Mesenchymal stem cell (in vitro differentiated cells and primary cell): ENCODE results near the gene EXOC8.

Source experiments
- DNase-seq: peaks from one replicate; pipeline ENCODE4 v3.0.0-alpha.2; 2013
- H2AFZ ChIP-seq: one replicate; pipeline ENCODE4 v1.6.1; 2013; ENCODE audit warnings: low read depth, mild to moderate bottlenecking, control low read depth, inconsistent platforms, low read length, moderate library complexity
- H2AK5ac ChIP-seq: 2 replicates; pipeline ENCODE4 v1.6.1; 2013; ENCODE audit warnings: low read length, moderate library complexity, mild to moderate bottlenecking, inconsistent platforms; ENCODE audit not compliant: severe bottlenecking
- H2BK120ac ChIP-seq: one replicate; pipeline ENCODE4 v1.6.1; 2013; ENCODE audit warnings: low read depth, mild to moderate bottlenecking, inconsistent platforms, low read length, moderate library complexity
- H2BK12ac ChIP-seq, 2 experiments: one replicate each; pipeline ENCODE4 v1.6.1; 2013; ENCODE audit warnings: inconsistent platforms in 2 of 2, low read length in 2 of 2, mild to moderate bottlenecking in 2 of 2, moderate library complexity in 2 of 2, control low read depth in 1 of 2
- H2BK15ac ChIP-seq: one replicate; pipeline ENCODE4 v1.6.1; 2013; ENCODE audit warnings: mild to moderate bottlenecking, low read depth, inconsistent platforms; ENCODE audit not compliant: poor library complexity, severe bottlenecking
- H2BK5ac ChIP-seq: 2 replicates; pipeline ENCODE4 v1.6.1; 2013; ENCODE audit warnings: low read depth, mild to moderate bottlenecking, low read length, control low read depth, inconsistent platforms; ENCODE audit not compliant: poor library complexity, severe bottlenecking
- H3K14ac ChIP-seq, 2 experiments: one replicate each; pipeline ENCODE4 v1.6.1; 2013; ENCODE audit warnings: inconsistent platforms in 2 of 2, low read length in 2 of 2, control low read depth in 1 of 2, mild to moderate bottlenecking in 1 of 2, moderate library complexity in 1 of 2
- H3K18ac ChIP-seq, 2 experiments: one replicate each; pipeline ENCODE4 v1.6.1; 2013; ENCODE audit warnings: inconsistent platforms in 2 of 2, low read length in 2 of 2, control low read depth in 1 of 2, low read depth in 1 of 2, mild to moderate bottlenecking in 1 of 2
- H3K23ac ChIP-seq, 2 experiments: one replicate each; pipeline ENCODE4 v1.6.1; 2013; ENCODE audit warnings: inconsistent platforms in 2 of 2, low read length in 2 of 2, mild to moderate bottlenecking in 2 of 2, moderate library complexity in 2 of 2, control low read depth in 1 of 2
- H3K27ac ChIP-seq: 2 replicates; pipeline ENCODE4 v1.5.1; 2013; ENCODE audit warnings: mild to moderate bottlenecking, moderate library complexity, low read length, control low read depth, inconsistent platforms; ENCODE audit not compliant: poor library complexity, severe bottlenecking
- H3K27me3 ChIP-seq, 2 experiments: 2 replicates each; pipeline versions ENCODE4 v1.6.1 to v1.7.0; 2013; ENCODE audit warnings: low read length in 2 of 2, mild to moderate bottlenecking in 2 of 2, moderate library complexity in 2 of 2, control low read depth in 1 of 2, inconsistent platforms in 1 of 2; ENCODE audit not compliant: control insufficient read depth in 1 of 2, insufficient read depth in 1 of 2
- H3K36me3 ChIP-seq, 2 experiments: 2 replicates each; pipeline versions ENCODE4 v1.6.1 to v1.7.0; 2013; ENCODE audit warnings: low read length in 2 of 2, control low read depth in 1 of 2, inconsistent platforms in 1 of 2, low read depth in 1 of 2, mild to moderate bottlenecking in 1 of 2; ENCODE audit not compliant: insufficient read depth in 2 of 2, control insufficient read depth in 1 of 2
- H3K4ac ChIP-seq, 2 experiments: one replicate each; pipeline ENCODE4 v1.6.1; 2013; ENCODE audit warnings: inconsistent platforms in 2 of 2, low read length in 2 of 2, mild to moderate bottlenecking in 2 of 2, moderate library complexity in 2 of 2, control low read depth in 1 of 2, low read depth in 1 of 2
- H3K4me1 ChIP-seq: 2 replicates; pipeline ENCODE4 v1.6.1; 2013; ENCODE audit warnings: low read depth, low read length, control low read depth; ENCODE audit not compliant: control insufficient read depth, insufficient read depth
- H3K4me2 ChIP-seq: 2 replicates; pipeline ENCODE4 v1.6.1; 2013; ENCODE audit warnings: low read length, mild to moderate bottlenecking, inconsistent platforms; ENCODE audit not compliant: poor library complexity, severe bottlenecking
- H3K4me3 ChIP-seq, 2 experiments: 2 replicates each; pipeline versions ENCODE4 v1.5.1 to v1.7.0; 2013; ENCODE audit warnings: low read length in 2 of 2, mild to moderate bottlenecking in 2 of 2, control low read depth in 1 of 2, low read depth in 1 of 2; ENCODE audit not compliant: insufficient read depth in 1 of 2
- H3K79me1 ChIP-seq: replicated peaks from 2 replicates; pipeline ENCODE4 v1.6.1; 2013; ENCODE audit warnings: mild to moderate bottlenecking, control low read depth, low read length, inconsistent platforms; ENCODE audit not compliant: poor library complexity, severe bottlenecking
- H3K9ac ChIP-seq: 2 replicates; pipeline ENCODE4 v1.7.0; 2013; ENCODE audit warnings: mild to moderate bottlenecking, low read length, moderate library complexity
- H3K9me3 ChIP-seq: 2 replicates; pipeline ENCODE4 v1.7.0; 2013; ENCODE audit warnings: mild to moderate bottlenecking, low read length; ENCODE audit not compliant: control insufficient read depth
- H4K8ac ChIP-seq: one replicate; pipeline ENCODE4 v1.6.1; 2013; ENCODE audit warnings: inconsistent platforms, mild to moderate bottlenecking, low read length, moderate library complexity
- H4K91ac ChIP-seq: one replicate; pipeline ENCODE4 v1.6.1; 2013; ENCODE audit warnings: mild to moderate bottlenecking, low read length, inconsistent platforms
- WGBS: methylation state at CpG from one replicate; pipeline ENCODE4 v1.1.7; 2013; ENCODE audit warnings: mixed read lengths; 5-methylcytosine and 5-hydroxymethylcytosine counted together

The EXOC8 gene

DNA sequence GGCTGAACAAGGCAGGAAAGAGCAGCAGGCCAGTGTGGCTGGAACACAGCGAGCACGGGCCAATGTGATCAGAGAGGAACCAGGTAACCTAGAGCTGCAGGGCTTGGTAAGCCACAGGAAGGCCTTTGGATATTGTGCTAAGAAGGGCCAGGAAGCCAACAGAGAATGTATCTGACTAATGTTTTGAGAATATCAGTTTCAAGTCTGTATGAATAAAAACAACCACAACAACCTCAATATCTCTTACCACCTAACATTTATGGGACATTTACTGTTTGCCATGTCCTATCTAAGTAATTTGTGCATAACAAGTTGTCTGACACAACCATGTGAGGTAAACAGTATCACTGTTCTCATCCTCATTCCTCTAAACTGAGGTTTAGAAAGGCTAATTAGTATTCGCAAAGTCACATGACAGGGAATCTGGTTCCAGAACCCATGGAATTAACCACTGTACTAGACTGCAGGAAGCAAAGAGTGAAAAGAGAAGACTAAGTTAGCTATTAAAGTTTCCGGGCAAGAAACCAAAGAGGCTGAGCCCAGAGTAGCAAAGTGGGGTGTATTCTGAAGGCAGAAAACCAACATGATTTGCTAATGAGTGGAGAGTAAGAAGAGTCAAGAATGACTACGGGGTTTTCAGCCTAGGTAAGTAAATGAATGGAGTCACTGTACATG lies 39.4 kb upstream of the EXOC8 start:
- H2BK15ac ChIP-seq = no peak overlapping the region
- H4K91ac ChIP-seq = no peak overlapping the region
- H3K27ac ChIP-seq = no peak overlapping the region
- DNase-seq = no peak
- no peak overlapping the region for H2AFZ ChIP-seq
- H3K4me3 ChIP-seq = no peak overlapping the region
- no peak overlapping the region for H3K14ac ChIP-seq
- H3K4me1 ChIP-seq = peaks cover 5% of the 10 kb centered on the region
- peak overlapping the region in 1 of 2 experiments; percentile 73 for H3K4ac ChIP-seq
- 97% methylated on average over 5 of the region's 5 CpGs for WGBS
- no peak overlapping the region for H3K18ac ChIP-seq
- no peak overlapping the region for H2BK5ac ChIP-seq
- no peak overlapping the region for H3K4me2 ChIP-seq
- no peak overlapping the region for H4K8ac ChIP-seq
- H2BK12ac ChIP-seq = no peak overlapping the region
- H3K9me3 ChIP-seq = no peaks in the 10 kb centered on the region
- no peaks in the 10 kb centered on the region for H3K36me3 ChIP-seq
- H3K27me3 ChIP-seq = no peaks in the 10 kb centered on the region
- peaks cover 21% of the 10 kb centered on the region for H3K79me1 ChIP-seq
- H3K23ac ChIP-seq = peak overlapping the region in 1 of 2 experiments; percentile 83
- H2BK120ac ChIP-seq = no peak overlapping the region
- no peak overlapping the region for H3K9ac ChIP-seq
- H2AK5ac ChIP-seq = no peak overlapping the region

DNA sequence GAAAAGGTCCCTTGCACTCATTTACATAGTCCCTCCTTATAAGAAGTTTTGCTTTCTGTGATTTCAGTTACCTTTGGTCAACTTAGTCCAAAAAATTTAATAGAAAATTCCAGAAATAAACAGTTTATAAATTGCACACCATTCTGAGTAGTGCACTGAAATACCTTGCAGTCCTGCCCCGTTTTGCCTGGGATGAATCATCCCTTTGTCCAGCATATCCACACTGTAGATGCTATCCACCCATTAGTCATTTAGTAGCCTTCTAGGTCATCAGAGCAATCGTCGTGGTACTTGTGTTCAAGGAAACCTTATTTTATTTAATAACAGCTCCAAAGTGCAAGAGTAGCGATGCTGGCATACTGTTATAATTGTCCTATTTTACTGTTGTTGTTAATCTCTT lies 38.4 kb upstream of the EXOC8 start:
- no peak overlapping the region for H3K14ac ChIP-seq
- no peak overlapping the region for H3K27ac ChIP-seq
- no peak overlapping the region for H2AFZ ChIP-seq
- H2BK15ac ChIP-seq = no peak overlapping the region
- no peak overlapping the region for H2BK12ac ChIP-seq
- no peak overlapping the region for H3K18ac ChIP-seq
- no peak overlapping the region for H3K4me3 ChIP-seq
- H3K23ac ChIP-seq = no peak overlapping the region
- H3K4me2 ChIP-seq = no peak overlapping the region
- no peak overlapping the region for H4K91ac ChIP-seq
- DNase-seq = no peak
- H3K4me1 ChIP-seq = peaks cover 5% of the 10 kb centered on the region
- no peaks in the 10 kb centered on the region for H3K27me3 ChIP-seq
- H4K8ac ChIP-seq = no peak overlapping the region
- no peaks in the 10 kb centered on the region for H3K36me3 ChIP-seq
- WGBS = 48% methylated on average over 1 of the region's 4 CpGs
- H2AK5ac ChIP-seq = no peak overlapping the region
- no peak overlapping the region for H3K9ac ChIP-seq
- no peaks in the 10 kb centered on the region for H3K9me3 ChIP-seq
- H3K79me1 ChIP-seq = peaks cover 21% of the 10 kb centered on the region
- H3K4ac ChIP-seq = no peak overlapping the region
- no peak overlapping the region for H2BK5ac ChIP-seq
- no peak overlapping the region for H2BK120ac ChIP-seq

DNA sequence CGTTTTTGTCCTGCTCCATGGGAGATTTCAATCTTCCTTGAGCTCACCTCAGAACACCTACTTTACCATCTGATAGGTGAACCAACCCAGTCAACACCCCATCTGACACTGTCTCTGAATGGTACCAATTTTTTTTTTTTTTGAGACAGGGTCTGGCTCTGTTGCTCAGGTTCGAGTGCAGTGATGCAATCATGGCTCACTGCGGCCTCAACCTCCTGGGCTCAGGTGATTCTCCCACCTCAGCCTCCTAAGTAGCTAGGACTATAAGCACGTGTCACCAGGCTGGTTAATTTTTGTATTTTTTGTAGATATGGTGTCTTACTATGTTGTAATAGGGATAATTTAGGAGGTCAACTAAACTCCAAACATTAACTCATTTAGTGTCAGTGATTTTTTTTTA lies 36.7 kb upstream of the EXOC8 start:
- no peaks in the 10 kb centered on the region for H3K9me3 ChIP-seq
- H3K23ac ChIP-seq = no peak overlapping the region
- no peak overlapping the region for H4K8ac ChIP-seq
- no peak overlapping the region for H3K4ac ChIP-seq
- H3K9ac ChIP-seq = no peak overlapping the region
- no peak overlapping the region for H3K18ac ChIP-seq
- H3K79me1 ChIP-seq = peaks cover 16% of the 10 kb centered on the region
- no peak overlapping the region for H2AFZ ChIP-seq
- H3K27me3 ChIP-seq = no peaks in the 10 kb centered on the region
- H2BK120ac ChIP-seq = no peak overlapping the region
- DNase-seq = no peak
- H3K27ac ChIP-seq = no peak overlapping the region
- peaks cover 3% of the 10 kb centered on the region for H3K4me1 ChIP-seq
- H3K14ac ChIP-seq = no peak overlapping the region
- no peak overlapping the region for H3K4me2 ChIP-seq
- no peak overlapping the region for H2BK5ac ChIP-seq
- no peak overlapping the region for H2BK15ac ChIP-seq
- peaks cover 0 to 9% of the 10 kb centered on the region in 2 experiments for H3K36me3 ChIP-seq
- no peak overlapping the region for H2AK5ac ChIP-seq
- H2BK12ac ChIP-seq = no peak overlapping the region
- no peak overlapping the region for H4K91ac ChIP-seq
- WGBS = 93% methylated on average over 3 of the region's 4 CpGs
- H3K4me3 ChIP-seq = no peak overlapping the region

DNA sequence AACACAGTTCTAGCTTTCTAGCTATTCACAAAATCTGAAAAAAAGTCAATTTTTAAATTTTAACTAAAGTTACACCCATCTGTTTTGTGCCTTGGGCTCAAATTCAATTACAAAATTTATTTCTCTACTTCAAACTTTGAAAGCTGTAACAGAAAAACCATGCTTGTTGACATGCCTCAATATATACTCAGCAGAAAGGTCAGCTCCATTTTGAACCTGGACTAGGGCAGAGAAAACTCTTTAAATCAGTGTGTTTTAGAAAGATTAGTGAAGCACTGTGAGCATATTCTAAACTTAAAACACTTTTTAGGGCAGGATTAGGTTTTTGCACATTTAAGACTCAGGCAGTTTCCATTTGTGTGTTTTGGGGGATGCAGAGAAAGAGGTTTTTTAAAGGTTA lies 34.8 kb upstream of the EXOC8 start:
- Histone ChIP-seq H3K14ac (no peak overlapping the region), H2BK120ac (no peak overlapping the region), H3K27ac (no peak overlapping the region), H2AK5ac (no peak overlapping the region), H3K23ac (no peak overlapping the region), H4K8ac (no peak overlapping the region), H3K4me1 (peaks cover 2% of the 10 kb centered on the region), H4K91ac (no peak overlapping the region), H3K79me1 (peaks cover 18% of the 10 kb centered on the region), H3K36me3 (peaks cover 0 to 16% of the 10 kb centered on the region in 2 experiments), H2BK5ac (no peak overlapping the region), H3K9ac (no peak overlapping the region), H2BK15ac (no peak overlapping the region), H3K18ac (no peak overlapping the region), H3K4ac (no peak overlapping the region), H2AFZ (no peak overlapping the region), H3K27me3 (no peaks in the 10 kb centered on the region), H3K9me3 (no peaks in the 10 kb centered on the region), H2BK12ac (no peak overlapping the region), H3K4me2 (no peak overlapping the region), H3K4me3 (no peak overlapping the region)
- no peak for DNase-seq
